AG04449 (cell line): ENCODE measurements around the gene APOL5.

Experiments used
- CTCF ChIA-PET: fragments of 350-600 bp; formaldehyde crosslinking; extraction: SDS; loops from one replicate; lab custom pipeline; 2021; ENCODE audit warnings: antibody characterized with exemption; lab: Yijun Ruan, JAX
- POLR2A ChIA-PET: fragments of 400-600, 350-600 bp; formaldehyde crosslinking; extraction: SDS; loops from one replicate; lab custom pipeline; 2020; ENCODE audit warnings: antibody characterized with exemption, inconsistent platforms; lab: Yijun Ruan, JAX
- DNase-seq: peaks from one replicate; pipeline ENCODE4 v3.0.0-alpha.2; 2010; ENCODE audit warnings: low read depth, low spot score
- H3K4me3 ChIP-seq: 2 replicates; pipeline ENCODE4 v1.5.1; 2011; ENCODE audit warnings: low read depth, mild to moderate bottlenecking, control low read depth, low read length
- TF ChIP-seq, protein P1 (sequence below): IDR thresholded peaks from one replicate; pipeline ENCODE4 v1.5.1; 2011; ENCODE audit warnings: mild to moderate bottlenecking, moderate library complexity, low read length, control low read depth, inconsistent platforms; ENCODE audit not compliant: insufficient read depth; ENCODE audit errors: missing control alignments

Gene APOL5

DNA sequence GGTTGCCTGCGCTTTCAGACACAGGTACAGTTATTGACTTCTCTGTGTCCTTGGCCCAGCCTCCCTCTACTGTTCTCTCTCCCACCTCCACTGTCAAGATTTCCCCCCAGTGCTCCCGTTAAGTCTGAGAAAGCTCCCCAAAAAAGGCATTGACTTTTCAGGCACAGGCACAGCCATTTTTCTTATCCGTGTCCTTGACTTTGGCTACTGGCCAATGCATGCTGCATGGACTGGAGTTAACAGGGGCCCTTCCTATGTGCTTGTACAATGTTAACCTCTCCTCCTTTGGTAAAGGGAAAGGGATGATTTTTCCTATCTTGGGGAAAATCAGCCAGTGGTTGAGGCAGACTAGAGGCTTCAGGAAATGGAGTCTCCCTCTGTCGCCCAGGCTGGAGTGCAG, 4.3 kb downstream of the APOL5 start:
- ChIA-PET CTCF (no interaction called here), POLR2A (no interaction called here)
- DNase-seq: no peak
- TF ChIP-seq, protein P1, sequence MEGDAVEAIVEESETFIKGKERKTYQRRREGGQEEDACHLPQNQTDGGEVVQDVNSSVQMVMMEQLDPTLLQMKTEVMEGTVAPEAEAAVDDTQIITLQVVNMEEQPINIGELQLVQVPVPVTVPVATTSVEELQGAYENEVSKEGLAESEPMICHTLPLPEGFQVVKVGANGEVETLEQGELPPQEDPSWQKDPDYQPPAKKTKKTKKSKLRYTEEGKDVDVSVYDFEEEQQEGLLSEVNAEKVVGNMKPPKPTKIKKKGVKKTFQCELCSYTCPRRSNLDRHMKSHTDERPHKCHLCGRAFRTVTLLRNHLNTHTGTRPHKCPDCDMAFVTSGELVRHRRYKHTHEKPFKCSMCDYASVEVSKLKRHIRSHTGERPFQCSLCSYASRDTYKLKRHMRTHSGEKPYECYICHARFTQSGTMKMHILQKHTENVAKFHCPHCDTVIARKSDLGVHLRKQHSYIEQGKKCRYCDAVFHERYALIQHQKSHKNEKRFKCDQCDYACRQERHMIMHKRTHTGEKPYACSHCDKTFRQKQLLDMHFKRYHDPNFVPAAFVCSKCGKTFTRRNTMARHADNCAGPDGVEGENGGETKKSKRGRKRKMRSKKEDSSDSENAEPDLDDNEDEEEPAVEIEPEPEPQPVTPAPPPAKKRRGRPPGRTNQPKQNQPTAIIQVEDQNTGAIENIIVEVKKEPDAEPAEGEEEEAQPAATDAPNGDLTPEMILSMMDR: no peak
- H3K4me3 ChIP-seq: no peak overlapping the region

- no peak for DNase-seq
- ChIA-PET CTCF (no interaction called here), POLR2A (no interaction called here)
- no peak overlapping the region for H3K4me3 ChIP-seq
- TF ChIP-seq, protein P1: no peak
Observed at GRCh38 chr22:35725521-35725920, 7.8 kb downstream of the APOL5 start.

- H3K4me3 ChIP-seq: no peak overlapping the region
- CTCF ChIA-PET: no interaction called here
- TF ChIP-seq, protein P1: no peak
- DNase-seq: no peak
- POLR2A ChIA-PET: no interaction called here
Observed at GRCh38 chr22:35726398-35726797, 8.7 kb downstream of the APOL5 start.

DNA sequence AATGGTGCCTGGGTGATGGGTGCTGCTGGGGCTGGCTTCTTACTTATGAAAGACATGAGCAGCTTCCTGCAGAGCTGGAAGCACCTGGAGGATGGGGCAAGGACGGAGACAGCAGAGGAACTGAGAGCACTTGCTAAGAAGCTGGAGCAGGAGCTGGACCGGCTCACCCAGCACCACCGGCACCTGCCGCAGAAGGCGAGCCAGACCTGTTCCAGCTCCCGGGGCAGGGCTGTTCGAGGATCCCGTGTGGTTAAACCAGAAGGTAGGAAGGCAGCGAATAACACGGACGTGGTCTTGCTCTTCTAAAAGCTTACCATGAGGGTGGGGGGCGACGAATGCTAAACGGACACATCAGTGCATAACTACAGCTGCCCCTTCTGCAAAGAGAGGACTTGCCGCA, 9.3 kb downstream of the APOL5 start:
- TF ChIP-seq, protein P1: no peak
- H3K4me3 ChIP-seq: no peak overlapping the region
- ChIA-PET CTCF (no interaction called here), POLR2A (no interaction called here)
- no peak for DNase-seq

DNA sequence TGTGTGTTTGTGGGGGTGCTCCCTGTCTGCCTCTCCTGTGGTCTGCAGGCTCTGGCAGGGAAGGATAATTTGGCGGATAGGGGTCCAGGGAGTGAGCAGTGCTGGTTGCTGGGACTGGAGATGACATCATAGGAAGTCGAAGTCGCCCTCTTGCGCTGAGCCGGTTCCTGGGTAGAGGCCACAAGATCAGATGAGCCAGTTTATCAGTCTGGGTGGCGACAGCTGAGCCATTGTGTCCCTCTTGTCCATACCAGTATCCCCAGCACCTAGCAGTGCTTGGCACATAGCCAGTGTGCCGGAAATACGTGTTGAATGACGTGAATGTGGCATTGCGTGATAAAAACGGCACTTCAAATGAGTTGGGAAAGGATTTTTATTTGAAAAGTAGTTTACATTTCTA, 9.8 kb downstream of the APOL5 start:
- ChIA-PET CTCF (no interaction called here), POLR2A (no interaction called here)
- H3K4me3 ChIP-seq: no peak overlapping the region
- DNase-seq: no peak
- TF ChIP-seq, protein P1: no peak

DNA sequence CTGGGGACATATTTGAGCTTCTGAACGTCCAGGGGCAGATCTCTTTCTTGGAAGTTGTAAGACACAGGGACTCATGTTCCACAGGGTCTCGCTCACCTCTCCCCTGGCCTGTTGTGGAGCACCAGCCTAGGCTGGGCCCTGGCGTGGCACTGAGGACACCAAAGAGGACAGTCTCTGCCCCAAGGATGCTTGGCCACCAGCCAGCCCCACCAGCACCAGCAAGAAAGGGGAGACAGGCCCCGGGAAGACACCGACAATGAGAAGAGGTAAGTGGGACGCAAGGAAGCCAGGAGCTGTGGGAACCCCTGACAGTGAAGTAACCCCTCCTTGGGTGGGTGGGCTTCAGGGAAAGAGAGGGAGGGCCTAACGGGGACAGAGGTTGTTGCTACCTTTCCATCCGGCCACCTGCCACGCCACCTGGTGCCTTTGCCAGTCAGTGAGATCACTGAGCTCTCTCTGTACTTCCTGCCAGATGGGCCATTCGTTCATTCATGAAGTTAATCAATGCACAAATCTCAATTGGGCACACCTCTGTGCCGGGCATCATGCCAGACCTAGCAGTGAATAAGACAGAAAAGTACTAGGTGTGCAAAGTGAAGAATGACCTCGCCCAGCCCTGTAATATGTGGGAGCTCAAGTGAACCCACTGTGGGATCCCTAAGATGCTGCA, 11.1 kb downstream of the APOL5 start:
- no peak overlapping the region for H3K4me3 ChIP-seq
- ChIA-PET POLR2A (no interaction called here), CTCF (interaction anchor here (1.7 kb wide), 1 partner anchor 44 kb away, joined by 4 read pairs; no protein-coding TSS in a partner anchor)
- TF ChIP-seq, protein P1: no peak
- no peak for DNase-seq
